Left ventricle myocardium inferior (tissue), 1 donor: Measurements from ENCODE around the gene RABL2A. TPM values are rescaled to one million over a fixed set of nuclear protein-coding genes. Genes with fewer than 3 reads are reported as not detected.
"Not testable (repeated sequence)": the region's sequence is repeated elsewhere in the genome, so short reads cannot be mapped to it uniquely, and the experiment has no call there.

Experiments
- DNase-seq: peaks from one replicate; pipeline ENCODE4 v3.0.0-alpha.2; 2020
- H3K27ac ChIP-seq: fragments of 200-600 bp; replicated peaks from 2 replicates; pipeline ENCODE4 v1.8.0; 2021
- H3K27me3 ChIP-seq: fragments of 200-600 bp; 2 replicates; pipeline ENCODE4 v1.8.0; 2021; ENCODE audit warnings: low read depth
- H3K36me3 ChIP-seq: fragments of 200-600 bp; 2 replicates; pipeline ENCODE4 v1.8.0; 2021
- H3K4me1 ChIP-seq: fragments of 200-600 bp; 2 replicates; pipeline ENCODE4 v1.8.0; 2021
- H3K4me3 ChIP-seq: fragments of 200-600 bp; 2 replicates; pipeline ENCODE4 v1.8.0; 2021; ENCODE audit warnings: mild to moderate bottlenecking, moderate library complexity
- H3K9me3 ChIP-seq: fragments of 200-600 bp; replicated peaks from 2 replicates; pipeline ENCODE4 v1.8.0; 2021
- CTCF ChIP-seq: fragments of 200-600 bp; IDR thresholded peaks from 2 replicates; pipeline ENCODE4 v1.8.0; 2021; ENCODE audit warnings: antibody characterized with exemption, mild to moderate bottlenecking, borderline replicate concordance
- intact Hi-C: fragments of 100-400 bp; cut with micrococcal nuclease; formaldehyde crosslinking; loops from one replicate; pipeline ENCODE4 v1.11.0; 2022
- microRNA-seq: library from miRNA; unstranded; fragments of <30 nt; microRNA quantifications from one replicate; pipeline ENCODE4 v1.2.0, GENCODE V29; 2020
- total RNA-seq: library from RNA; stranded (reverse); fragmentation: NEBNext Ultra II Directional; extraction: Animal tissue kit (Norgen Biotek cat#: 25700); gene quantifications from one replicate; pipeline ENCODE4 v1.2.1, GENCODE V29; 2021
- donor health status: DM: no; HTN: yes; CAD: no; lungs with severe emphysema.

Gene RABL2A
- total RNA-seq, 1 donor from 2014 or later: 6.9 TPM

DNA sequence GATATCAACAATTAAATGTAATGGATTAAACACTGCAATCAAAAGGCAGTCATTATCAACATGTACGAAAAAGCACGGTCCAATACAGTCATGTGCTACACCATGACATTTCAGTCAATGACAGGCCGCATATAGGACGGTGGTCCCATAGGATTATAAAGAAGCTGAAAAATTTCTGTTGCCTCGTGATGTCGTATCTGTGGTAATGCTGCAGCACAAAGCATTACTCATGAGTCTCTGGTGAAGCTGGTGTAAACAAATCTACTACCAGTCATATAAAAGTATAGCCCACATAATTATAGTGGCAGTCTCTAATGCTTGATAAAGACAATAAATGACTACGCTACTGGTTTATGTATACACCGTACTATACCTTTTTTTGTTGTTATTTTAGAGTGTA lies 58.4 kb downstream of the RABL2A start:
- no peak overlapping the region for H3K4me3 ChIP-seq
- H3K27ac ChIP-seq: no peak overlapping the region
- no peaks in the 10 kb centered on the region for H3K36me3 ChIP-seq
- H3K9me3 ChIP-seq: no peaks in the 10 kb centered on the region
- TF ChIP-seq CTCF: no peak
- DNase-seq: no peak
- H3K27me3 ChIP-seq: no peaks in the 10 kb centered on the region
- intact Hi-C loops: no loop called here
- no peaks in the 10 kb centered on the region for H3K4me1 ChIP-seq

- Histone ChIP-seq H3K4me3 (no peak overlapping the region), H3K27me3 (no peaks in the 10 kb centered on the region), H3K36me3 (no peaks in the 10 kb centered on the region), H3K9me3 (no peaks in the 10 kb centered on the region), H3K27ac (no peak overlapping the region), H3K4me1 (no peaks in the 10 kb centered on the region)
- intact Hi-C loops: no loop called here
- TF ChIP-seq CTCF: no peak
- no peak for DNase-seq
Observed at GRCh38 chr2:113686537-113686936, 59.5 kb downstream of the RABL2A start.

DNA sequence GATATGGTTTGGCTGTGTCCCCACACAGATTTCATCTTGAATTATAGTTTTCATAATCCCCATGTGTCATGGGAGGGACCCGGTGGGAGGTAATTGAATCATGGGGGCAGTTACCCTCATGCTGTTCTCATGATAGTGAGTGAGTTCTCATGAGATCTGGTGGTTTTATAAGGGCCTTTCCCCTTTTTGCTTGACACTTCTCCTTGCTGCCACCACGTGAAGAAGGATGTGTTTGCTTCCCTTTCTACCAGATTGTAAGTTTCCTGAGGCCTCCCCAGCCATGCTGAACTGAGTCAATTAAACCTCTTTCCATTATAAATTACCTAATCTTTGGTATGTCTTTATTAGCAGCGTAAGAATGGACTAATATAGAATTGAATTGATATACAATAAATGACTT lies 63.8 kb downstream of the RABL2A start:
- H3K4me1 ChIP-seq: peaks cover 14% of the 10 kb centered on the region
- H3K27me3 ChIP-seq, H3K4me3 ChIP-seq, intact Hi-C loops, H3K27ac ChIP-seq, DNase-seq, H3K9me3 ChIP-seq, H3K36me3 ChIP-seq: not testable (repeated sequence)

Small RNA genes lying within 50 kb of the gene (microRNA-seq; reads per million reads assigned to microRNA genes)
- not detected for gene MIR1302-3

Other genes starting within 250 kb of the RABL2A start
- gene ZNG1B, start 189.6 kb upstream of the RABL2A start, total RNA-seq: 34.0 TPM
- 0.11 TPM for gene FOXD4L1, start 128.6 kb upstream of the RABL2A start, total RNA-seq
- 61.4 TPM for gene SLC35F5, start 129.4 kb downstream of the RABL2A start, total RNA-seq